SK-N-SH (cell line): Measurements from ENCODE around the gene SMARCE1. TPM values are rescaled to one million over a fixed set of nuclear protein-coding genes. Genes with fewer than 3 reads are reported as not detected.

Source experiments
- CTCF ChIA-PET: fragments of 300-600, 350-600 bp; formaldehyde crosslinking; extraction: SDS; loops from one replicate; lab custom pipeline; 2021; lab: Yijun Ruan, JAX
- POLR2A ChIA-PET: fragments of 350-600 bp; sonication (Branson Sonifier 250); formaldehyde crosslinking; extraction: SDS; loops from one replicate; lab custom pipeline; 2020; ENCODE audit warnings: antibody characterized with exemption, inconsistent platforms; lab: Yijun Ruan, JAX
- DNase-seq: peaks from one replicate; pipeline ENCODE4 v3.0.0; 2012
- H2AFZ ChIP-seq: fragments of 200-600 bp; sonication (generic); 2 replicates; pipeline ENCODE4 v1.8.1; 2016; ENCODE audit warnings: antibody characterized with exemption, mild to moderate bottlenecking, low read depth
- H3F3A ChIP-seq: fragments of 200-600 bp; sonication (generic); replicated peaks from 2 replicates; pipeline ENCODE3; 2016; ENCODE audit warnings: antibody characterized with exemption, mild to moderate bottlenecking; ENCODE audit not compliant: insufficient read depth
- H3K27ac ChIP-seq, 2 experiments: fragments of 200-500 bp in 1 of 2; fragments of 200-600 bp in 1 of 2; sonication (Bioruptor generic) in 1 of 2; sonication (generic), shearing (Covaris generic) in 1 of 2; 2 replicates each; pipeline versions ENCODE4 v1.5.1 to v1.6.1; 2014 to 2016; ENCODE audit warnings: low read depth in 2 of 2, inconsistent platforms in 1 of 2, low read length in 1 of 2, mild to moderate bottlenecking in 1 of 2, mixed read lengths in 1 of 2
- H3K27me3 ChIP-seq: fragments of 200-600 bp; sonication (generic), shearing (Covaris generic); 2 replicates; pipeline ENCODE4 v1.6.1; 2016; ENCODE audit warnings: mixed run types; ENCODE audit not compliant: insufficient read depth
- H3K36me3 ChIP-seq, 2 experiments: fragments of 200-500 bp in 1 of 2; fragments of 200-600 bp in 1 of 2; sonication (Bioruptor generic) in 1 of 2; sonication (generic) in 1 of 2; replicated peaks in 1 of 2; 2 replicates each; pipeline versions ENCODE3 to v1.5.1; 2014 to 2016; ENCODE audit warnings: low read length in 1 of 2, mild to moderate bottlenecking in 1 of 2; ENCODE audit not compliant: insufficient read depth in 2 of 2, control insufficient read depth in 1 of 2
- H3K4me1 ChIP-seq, 2 experiments: fragments of 200-500 bp in 1 of 2; fragments of 200-600 bp in 1 of 2; sonication (Bioruptor generic) in 1 of 2; sonication (generic), shearing (Covaris generic) in 1 of 2; 2 replicates each; pipeline versions ENCODE4 v1.5.1 to v1.6.1; 2014 to 2016; ENCODE audit warnings: low read depth in 1 of 2, low read length in 1 of 2, mixed run types in 1 of 2; ENCODE audit not compliant: insufficient read depth in 2 of 2, control insufficient read depth in 1 of 2
- H3K4me2 ChIP-seq: fragments of 200-600 bp; sonication (generic), shearing (Covaris generic); 2 replicates; pipeline ENCODE4 v1.6.1; 2017; ENCODE audit warnings: mixed run types
- H3K4me3 ChIP-seq, 2 experiments: fragments of 200-500 bp in 1 of 2; fragments of 200-600 bp in 1 of 2; sonication (Bioruptor generic) in 1 of 2; sonication (generic), shearing (Covaris generic) in 1 of 2; 2 replicates each; pipeline versions ENCODE4 v1.5.1 to v1.8.1; 2014 to 2016; ENCODE audit warnings: low read depth in 2 of 2, inconsistent platforms in 1 of 2, low read length in 1 of 2, mild to moderate bottlenecking in 1 of 2, mixed read lengths in 1 of 2, moderate library complexity in 1 of 2
- H3K79me2 ChIP-seq: fragments of 200-600 bp; sonication (generic); 2 replicates; pipeline ENCODE4 v1.8.1; 2017; ENCODE audit warnings: mild to moderate bottlenecking; ENCODE audit not compliant: insufficient read depth
- H3K9ac ChIP-seq: fragments of 200-600 bp; sonication (generic); 2 replicates; pipeline ENCODE4 v1.6.1; 2017; ENCODE audit warnings: mixed run types
- H3K9me2 ChIP-seq: fragments of 200-600 bp; sonication (generic); 2 replicates; pipeline ENCODE4 v1.6.1; 2017; ENCODE audit warnings: mixed run types
- H3K9me3 ChIP-seq: fragments of 200-600 bp; sonication (generic); 2 replicates; pipeline ENCODE4 v1.6.1; 2017; ENCODE audit warnings: mixed run types, mild to moderate bottlenecking, moderate library complexity
- H4K20me1 ChIP-seq: fragments of 200-600 bp; sonication (generic); 2 replicates; pipeline ENCODE4 v1.6.1; 2017; ENCODE audit warnings: mild to moderate bottlenecking, mixed run types; ENCODE audit not compliant: insufficient read depth
- EZH2phosphoT487 ChIP-seq: fragments of 200-600 bp; sonication (generic); IDR thresholded peaks from 2 replicates; pipeline ENCODE4 v1.6.1; 2017; ENCODE audit warnings: low read depth, mixed run types, mild to moderate bottlenecking, antibody characterized with exemption, moderate library complexity, borderline replicate concordance
- GATA2 ChIP-seq: sonication (generic); formaldehyde crosslinking; IDR thresholded peaks from 2 replicates; pipeline ENCODE4 v1.5.0; 2020; ENCODE audit warnings: mild to moderate bottlenecking, missing genetic modification reagents
- JUND ChIP-seq: IDR thresholded peaks from 2 replicates; pipeline ENCODE4 v1.4.0; 2012
- MEF2A ChIP-seq: IDR thresholded peaks from 2 replicates; pipeline ENCODE4 v1.4.0; 2012; ENCODE audit warnings: low read depth, borderline replicate concordance
- MXI1 ChIP-seq: IDR thresholded peaks from 2 replicates; pipeline ENCODE4 v1.6.1; 2012; ENCODE audit warnings: mild to moderate bottlenecking, low read depth, low read length, improper control_type of control experiment
- NFIC ChIP-seq: IDR thresholded peaks from 2 replicates; pipeline ENCODE4 v1.4.0; 2012; ENCODE audit warnings: borderline replicate concordance
- POLR2AphosphoS5 ChIP-seq: IDR thresholded peaks from 2 replicates; pipeline ENCODE4 v1.6.1; 2012; ENCODE audit warnings: low read depth, low read length
- RAD21 ChIP-seq: IDR thresholded peaks from 2 replicates; pipeline ENCODE4 v1.6.1; 2012; ENCODE audit warnings: mild to moderate bottlenecking, low read length
- RXRA ChIP-seq: IDR thresholded peaks from 2 replicates; pipeline ENCODE4 v1.4.0; 2012; ENCODE audit warnings: low read depth, mild to moderate bottlenecking, borderline replicate concordance
- SIN3A ChIP-seq: IDR thresholded peaks from 2 replicates; pipeline ENCODE4 v1.6.1; 2012; ENCODE audit warnings: low read depth, mild to moderate bottlenecking, low read length, moderate library complexity, borderline replicate concordance
- SMC3 ChIP-seq: IDR thresholded peaks from 2 replicates; pipeline ENCODE4 v1.6.1; 2012; ENCODE audit warnings: low read depth, low read length, improper control_type of control experiment
- TCF12 ChIP-seq: IDR thresholded peaks from 2 replicates; pipeline ENCODE4 v1.4.0; 2012
- TEAD4 ChIP-seq: IDR thresholded peaks from 2 replicates; pipeline ENCODE4 v1.4.0; 2012; ENCODE audit warnings: mild to moderate bottlenecking, borderline replicate concordance; ENCODE audit not compliant: insufficient read depth
- YY1 ChIP-seq: IDR thresholded peaks from 2 replicates; pipeline ENCODE4 v1.4.0; 2012; ENCODE audit warnings: low read depth, mild to moderate bottlenecking
- ZBTB33 ChIP-seq: IDR thresholded peaks from 2 replicates; pipeline ENCODE4 v1.4.0; 2012; ENCODE audit warnings: low read depth, borderline replicate concordance
- WGBS: methylation state at CpG from one replicate; pipeline ENCODE4 v1.1.6; 2017; ENCODE audit warnings: low lambda C conversion rate; 5-methylcytosine and 5-hydroxymethylcytosine counted together
- polyA plus RNA-seq, 3 experiments: library from polyadenylated mRNA; depleted of rRNA; stranded (reverse); fragments of >200 nt; gene quantifications; 2 replicates each; pipeline ENCODE4 v1.2.3, GENCODE V29; 2012

The SMARCE1 gene
- polyA plus RNA-seq, 1 of the 3 experiments (the other 2 are of a cell fraction): 45.9 TPM

GRCh38 chr17:40579471-40579870 lies 68.1 kb downstream of the SMARCE1 start:
- WGBS: 61% methylated on average over 3 of the region's 3 CpGs
- Histone ChIP-seq H3K4me2 (no peak overlapping the region), H3K27ac (no peak overlapping the region), H3K79me2 (no peaks in the 10 kb centered on the region), H3F3A (no peaks in the 10 kb centered on the region), H3K9me3 (peaks cover 4% of the 10 kb centered on the region; the same call in 1 of the 2 replicates), H3K9ac (no peak overlapping the region), H3K4me3 (no peak overlapping the region), H4K20me1 (no peaks in the 10 kb centered on the region), H2AFZ (no peak overlapping the region), H3K9me2 (no peaks in the 10 kb centered on the region), H3K27me3 (no peaks in the 10 kb centered on the region; the same call in 1 of the 2 replicates), H3K4me1 (no peaks in the 10 kb centered on the region; a peak in 1 of 4 replicates), H3K36me3 (no peaks in the 10 kb centered on the region)
- TF ChIP-seq MXI1 (no peak), ZBTB33 (no peak), GATA2 (CRISPR knock-in tag) (no peak), NFIC (no peak), SMC3 (no peak), EZH2phosphoT487 (no peak), TEAD4 (no peak), TCF12 (no peak), POLR2AphosphoS5 (no peak), MEF2A (no peak), RXRA (no peak), YY1 (no peak), SIN3A (no peak)
- ChIA-PET CTCF (interaction anchor here (0.6 kb wide), 1 partner anchor 166 kb away, joined by 4 read pairs; no protein-coding TSS in a partner anchor), POLR2A (no interaction called here)
- DNase-seq: no peak

GRCh38 chr17:40577611-40578065 lies 70.0 kb downstream of the SMARCE1 start:
- Histone ChIP-seq H2AFZ (no peak overlapping the region), H3K36me3 (no peaks in the 10 kb centered on the region), H3K4me3 (no peak overlapping the region), H3K27ac (no peak overlapping the region), H3K9me2 (no peaks in the 10 kb centered on the region), H3K9ac (no peak overlapping the region), H3K79me2 (no peaks in the 10 kb centered on the region), H3K4me2 (no peak overlapping the region), H3K9me3 (peaks cover 9% of the 10 kb centered on the region; the same call in 1 of the 2 replicates), H3F3A (no peaks in the 10 kb centered on the region), H4K20me1 (no peaks in the 10 kb centered on the region), H3K27me3 (no peaks in the 10 kb centered on the region; the same call in 1 of the 2 replicates), H3K4me1 (no peaks in the 10 kb centered on the region; a peak in 1 of 4 replicates)
- TF ChIP-seq TCF12 (no peak), RAD21 (no peak), RXRA (no peak), MXI1 (no peak), JUND (no peak)
- 37% methylated on average over 5 of the region's 5 CpGs for WGBS
- no peak for DNase-seq
- POLR2A ChIA-PET: no interaction called here
- CTCF ChIA-PET: interaction anchor here (0.7 to 2.7 kb wide), 4 partner anchors 14 to 44 kb away, joined by 3 to 15 read pairs (median 4); no protein-coding TSS in a partner anchor
